ENCODE data around the gene MOB2.

GRCh38 chr11:1499899-1500298 lies 13.3 kb upstream of the MOB2 start:
- no peak for TF ChIP-seq POLR2AphosphoS5 (IDR thresholded peaks at IDR 0.05; ENCODE audit: low read depth, low read length)
- TF ChIP-seq POLR2A (IDR thresholded peaks at IDR 0.05; ENCODE audit: low read depth, low read length), result no peak
- no peak for TF ChIP-seq TAF1 (IDR thresholded peaks at IDR 0.05; ENCODE audit: low read depth, low read length)
- no peak for TF ChIP-seq SPI1 (IDR thresholded peaks at IDR 0.05; ENCODE audit: low read depth, low read length)
